WERI-Rb-1 (cell line): ENCODE data around the gene TP53.

Experiments used
- DNase-seq: peaks from one replicate; pipeline ENCODE4 v3.0.0-alpha.2; 2020
- H3K27ac ChIP-seq: fragments of 250-450 bp; sonication (Bioruptor Pico); 2 replicates; pipeline ENCODE4 v1.5.1; 2020; ENCODE audit warnings: mild to moderate bottlenecking, moderate library complexity
- H3K27me3 ChIP-seq: fragments of 250-450 bp; sonication (Bioruptor Pico); 2 replicates; pipeline ENCODE4 v1.5.1; 2021; ENCODE audit warnings: mild to moderate bottlenecking, low read depth, moderate library complexity; ENCODE audit not compliant: insufficient read depth, severe bottlenecking
- H3K36me3 ChIP-seq: fragments of 250-450 bp; sonication (Bioruptor Pico); 2 replicates; pipeline ENCODE4 v1.5.1; 2020; ENCODE audit warnings: mild to moderate bottlenecking, moderate library complexity
- H3K4me3 ChIP-seq: 2 replicates; pipeline ENCODE4 v1.5.1; 2011; ENCODE audit warnings: low read depth, mild to moderate bottlenecking, control low read depth, low read length
- H3K9me3 ChIP-seq: fragments of 250-450 bp; sonication (Bioruptor Pico); 2 replicates; pipeline ENCODE4 v1.5.1; 2021; ENCODE audit warnings: mild to moderate bottlenecking, moderate library complexity; ENCODE audit not compliant: severe bottlenecking
- TF ChIP-seq, protein P1 (sequence below): IDR thresholded peaks from 2 replicates; pipeline ENCODE4 v1.5.1; 2011; ENCODE audit warnings: low read depth, mild to moderate bottlenecking, control low read depth, inconsistent platforms, low read length

Gene TP53

DNA sequence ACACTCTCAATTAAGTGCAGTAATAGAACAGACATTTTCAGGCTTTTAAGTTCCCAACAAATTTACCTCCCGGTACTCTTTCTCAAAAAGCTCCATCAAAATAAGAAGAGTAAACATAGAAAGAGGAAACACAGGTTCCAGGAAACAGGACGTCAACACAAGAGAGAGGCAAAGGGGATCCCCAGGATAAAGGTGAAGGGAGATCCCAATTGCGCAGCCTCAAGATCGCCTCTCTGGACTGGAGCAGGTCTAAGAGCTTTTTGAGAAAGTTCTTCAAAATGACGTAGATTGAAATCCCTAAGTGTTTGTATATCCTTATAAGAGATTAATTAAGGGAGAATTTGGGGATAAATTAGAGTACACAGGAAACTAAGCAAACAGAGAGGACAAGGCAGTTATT lies 68.7 kb downstream of the TP53 start:
- H3K4me3 ChIP-seq: no peak overlapping the region
- no peak overlapping the region for H3K27ac ChIP-seq
- DNase-seq: no peak
- TF ChIP-seq, protein P1, sequence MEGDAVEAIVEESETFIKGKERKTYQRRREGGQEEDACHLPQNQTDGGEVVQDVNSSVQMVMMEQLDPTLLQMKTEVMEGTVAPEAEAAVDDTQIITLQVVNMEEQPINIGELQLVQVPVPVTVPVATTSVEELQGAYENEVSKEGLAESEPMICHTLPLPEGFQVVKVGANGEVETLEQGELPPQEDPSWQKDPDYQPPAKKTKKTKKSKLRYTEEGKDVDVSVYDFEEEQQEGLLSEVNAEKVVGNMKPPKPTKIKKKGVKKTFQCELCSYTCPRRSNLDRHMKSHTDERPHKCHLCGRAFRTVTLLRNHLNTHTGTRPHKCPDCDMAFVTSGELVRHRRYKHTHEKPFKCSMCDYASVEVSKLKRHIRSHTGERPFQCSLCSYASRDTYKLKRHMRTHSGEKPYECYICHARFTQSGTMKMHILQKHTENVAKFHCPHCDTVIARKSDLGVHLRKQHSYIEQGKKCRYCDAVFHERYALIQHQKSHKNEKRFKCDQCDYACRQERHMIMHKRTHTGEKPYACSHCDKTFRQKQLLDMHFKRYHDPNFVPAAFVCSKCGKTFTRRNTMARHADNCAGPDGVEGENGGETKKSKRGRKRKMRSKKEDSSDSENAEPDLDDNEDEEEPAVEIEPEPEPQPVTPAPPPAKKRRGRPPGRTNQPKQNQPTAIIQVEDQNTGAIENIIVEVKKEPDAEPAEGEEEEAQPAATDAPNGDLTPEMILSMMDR: no peak
- no peaks in the 10 kb centered on the region for H3K36me3 ChIP-seq
- H3K27me3 ChIP-seq: no peaks in the 10 kb centered on the region
- H3K9me3 ChIP-seq: no peaks in the 10 kb centered on the region
